HepG2 (cell line): Measurements from ENCODE around the gene PLA2G12B. TPM values are rescaled to one million over a fixed set of nuclear protein-coding genes. Genes with fewer than 3 reads are reported as not detected.

ENCODE experiments used
- E2F1 ChIP-seq: sonication (generic); formaldehyde crosslinking; IDR thresholded peaks from 2 replicates; pipeline ENCODE4 v1.5.0; 2020; ENCODE audit warnings: missing genetic modification reagents
- GATA4 ChIP-seq: sonication (generic); IDR thresholded peaks from 2 replicates; pipeline ENCODE4 v1.6.1; 2016; ENCODE audit warnings: antibody characterized with exemption, low read depth, borderline replicate concordance
- HIVEP1 ChIP-seq: sonication (generic); formaldehyde crosslinking; IDR thresholded peaks from 2 replicates; pipeline ENCODE4 v1.4.0; 2020; ENCODE audit warnings: mild to moderate bottlenecking, missing genetic modification reagents
- HMGXB3 ChIP-seq: sonication (generic); formaldehyde crosslinking; IDR thresholded peaks from 2 replicates; pipeline ENCODE4 v1.4.0; 2020; ENCODE audit warnings: missing genetic modification reagents, borderline replicate concordance
- JDP2 ChIP-seq: sonication (generic); formaldehyde crosslinking; IDR thresholded peaks from 2 replicates; pipeline ENCODE4 v1.8.1; 2022; ENCODE audit warnings: missing genetic modification reagents, borderline replicate concordance
- MBNL3 ChIP-seq: fragments of 250-450 bp; sonication (Bioruptor Pico); conservative IDR thresholded peaks from 2 replicates; pipeline ENCODE4 v1.8.0; 2022; ENCODE audit warnings: mild to moderate bottlenecking, inconsistent platforms
- NFE2L2 ChIP-seq: fragments of 150-350 bp; IDR thresholded peaks from 2 replicates; pipeline ENCODE4 v1.6.1; 2014; ENCODE audit warnings: low read length
- NRL ChIP-seq: sonication (generic); formaldehyde crosslinking; IDR thresholded peaks from 2 replicates; pipeline ENCODE4 v1.5.0; 2020; ENCODE audit warnings: missing genetic modification reagents, mild to moderate bottlenecking, moderate library complexity, borderline replicate concordance
- REL ChIP-seq: sonication (generic); formaldehyde crosslinking; conservative IDR thresholded peaks from 2 replicates; pipeline ENCODE4 v1.8.0; 2022; ENCODE audit warnings: mild to moderate bottlenecking, missing genetic modification reagents, moderate library complexity
- SPEN ChIP-seq: sonication (generic); formaldehyde crosslinking; IDR thresholded peaks from 2 replicates; pipeline ENCODE4 v1.5.1; 2020; ENCODE audit warnings: low read depth, mild to moderate bottlenecking, missing genetic modification reagents
- TAF1 ChIP-seq: sonication (generic); formaldehyde crosslinking; IDR thresholded peaks from 2 replicates; pipeline ENCODE4 v1.4.0; 2020; ENCODE audit warnings: missing genetic modification reagents
- THYN1 ChIP-seq: sonication (generic); formaldehyde crosslinking; IDR thresholded peaks from 2 replicates; pipeline ENCODE4 v1.8.1; 2023; ENCODE audit warnings: low read depth, mild to moderate bottlenecking, moderate library complexity, missing genetic modification reagents, borderline replicate concordance
- ZBTB20 ChIP-seq: sonication (generic); formaldehyde crosslinking; IDR thresholded peaks from 2 replicates; pipeline ENCODE4 v1.8.1; 2023; ENCODE audit warnings: missing genetic modification reagents, low read depth, mild to moderate bottlenecking, borderline replicate concordance
- ZNF224 ChIP-seq: sonication (generic); formaldehyde crosslinking; IDR thresholded peaks from 2 replicates; pipeline ENCODE4 v1.5.0; 2020; ENCODE audit warnings: mild to moderate bottlenecking, missing genetic modification reagents
- ZNF274 ChIP-seq: sonication (generic); formaldehyde crosslinking; IDR thresholded peaks from 2 replicates; pipeline ENCODE4 v1.5.1; 2020; ENCODE audit warnings: mild to moderate bottlenecking, missing genetic modification reagents
- ZNF678 ChIP-seq: sonication (generic); formaldehyde crosslinking; IDR thresholded peaks from 2 replicates; pipeline ENCODE4 v1.4.0; 2020; ENCODE audit warnings: mild to moderate bottlenecking, missing genetic modification reagents
- ZNF703 ChIP-seq: sonication (generic); formaldehyde crosslinking; IDR thresholded peaks from 2 replicates; pipeline ENCODE4 v1.5.1; 2020; ENCODE audit warnings: missing genetic modification reagents, mild to moderate bottlenecking, moderate library complexity, borderline replicate concordance
- polyA plus RNA-seq, 8 experiments: library from polyadenylated mRNA; depleted of rRNA in 3 of 8; stranded (reverse) in 7 of 8; unstranded in 1 of 8; fragments of >200 nt; fragmentation: Illumina TruSeq in 4 of 8; extraction: Trizol in 4 of 8; gene quantifications; 2 replicates each; pipeline versions ENCODE4 v1.2.1 to v1.2.3, GENCODE V29; 2011 to 2016; ENCODE audit warnings: low read depth in 4 of 8, missing spikeins in 1 of 8, mixed read lengths in 1 of 8; ENCODE audit not compliant: insufficient read depth in 1 of 8
- total RNA-seq, 5 experiments: library from RNA; depleted of rRNA; stranded (reverse); fragments of >200 nt; fragmentation: Illumina TruSeq; extraction: Trizol; gene quantifications; 2 replicates each; pipeline ENCODE4 v1.2.3, GENCODE V29; 2016; ENCODE audit warnings: low read depth in 1 of 5
- TF ChIP-seq, protein P1 (sequence below): sonication (generic); formaldehyde crosslinking; IDR thresholded peaks from 2 replicates; pipeline ENCODE4 v1.4.0; 2020; ENCODE audit warnings: low read depth, mild to moderate bottlenecking, missing genetic modification reagents
- TF ChIP-seq, protein P2 (sequence below): sonication (generic); formaldehyde crosslinking; IDR thresholded peaks from 2 replicates; pipeline ENCODE4 v1.5.1; 2020; ENCODE audit warnings: missing genetic modification reagents, mild to moderate bottlenecking, borderline replicate concordance

Gene PLA2G12B
- total and polyA plus RNA-seq, 2 of the 13 experiments (the other 11 are each of a cell fraction or from before 2014, with no cell fraction given) = 7.7 to 38.0 TPM

DNA sequence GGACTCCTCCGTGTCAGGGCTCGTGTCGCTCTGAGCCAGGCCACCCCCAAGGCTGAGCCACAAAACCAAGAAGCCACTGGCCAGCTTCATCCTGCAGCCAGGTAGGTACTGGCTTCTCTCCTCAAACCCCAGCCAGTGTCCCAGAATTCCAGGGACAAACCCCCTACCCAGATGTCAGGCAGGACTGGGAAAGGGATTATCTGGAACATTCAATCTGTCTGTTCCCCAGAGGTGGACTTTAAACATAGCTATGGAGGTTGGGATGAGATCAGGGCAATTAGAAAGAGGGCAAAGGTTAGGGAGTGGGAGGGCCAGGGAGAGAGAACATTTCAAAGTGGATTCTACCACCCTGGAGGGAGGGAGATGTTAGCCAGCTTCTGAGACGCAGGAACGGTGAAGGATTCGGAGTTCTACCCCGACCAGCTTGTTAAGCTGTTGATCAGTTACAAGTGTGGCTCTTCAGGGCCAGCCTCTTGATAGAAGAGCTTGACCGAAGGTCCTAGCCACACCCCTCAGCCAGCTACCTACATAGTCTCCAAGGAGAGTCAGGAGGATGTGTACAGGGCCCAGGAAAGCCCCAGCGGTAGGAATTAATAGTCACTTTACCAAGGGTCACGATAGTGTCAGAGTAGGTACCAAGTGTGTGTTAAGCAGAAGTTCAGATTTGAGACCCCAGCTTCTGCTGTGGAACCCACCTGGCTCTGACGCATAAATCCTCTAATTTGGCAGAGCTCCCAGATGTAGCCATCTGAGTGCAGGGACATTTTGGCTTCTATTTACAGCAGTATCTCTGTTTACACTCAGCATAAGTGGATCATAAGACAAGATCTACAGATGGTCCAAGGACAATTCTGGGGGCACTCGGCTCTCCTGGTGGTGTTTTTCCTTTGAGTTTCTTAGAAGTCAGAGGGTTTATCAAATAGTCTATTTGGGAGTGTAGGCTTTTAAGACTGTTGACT lies at the start of gene PLA2G12B (continued):
- TF ChIP-seq HMGXB3 (no peak), NFE2L2 (no peak), ZBTB20 (CRISPR knock-in tag) (no peak), ZNF274 (no peak), SPEN (CRISPR knock-in tag) (no peak), THYN1 (no peak), REL (CRISPR knock-in tag) (no peak), NRL (CRISPR knock-in tag) (no peak), JDP2 (no peak), ZNF224 (CRISPR knock-in tag) (no peak), ZNF678 (CRISPR knock-in tag) (no peak), HIVEP1 (CRISPR knock-in tag) (no peak), MBNL3 (CRISPR knock-in tag) (no peak), GATA4 (no peak), E2F1 (no peak), ZNF703 (CRISPR knock-in tag) (no peak), TAF1 (CRISPR knock-in tag) (no peak)
- TF ChIP-seq, protein P1, sequence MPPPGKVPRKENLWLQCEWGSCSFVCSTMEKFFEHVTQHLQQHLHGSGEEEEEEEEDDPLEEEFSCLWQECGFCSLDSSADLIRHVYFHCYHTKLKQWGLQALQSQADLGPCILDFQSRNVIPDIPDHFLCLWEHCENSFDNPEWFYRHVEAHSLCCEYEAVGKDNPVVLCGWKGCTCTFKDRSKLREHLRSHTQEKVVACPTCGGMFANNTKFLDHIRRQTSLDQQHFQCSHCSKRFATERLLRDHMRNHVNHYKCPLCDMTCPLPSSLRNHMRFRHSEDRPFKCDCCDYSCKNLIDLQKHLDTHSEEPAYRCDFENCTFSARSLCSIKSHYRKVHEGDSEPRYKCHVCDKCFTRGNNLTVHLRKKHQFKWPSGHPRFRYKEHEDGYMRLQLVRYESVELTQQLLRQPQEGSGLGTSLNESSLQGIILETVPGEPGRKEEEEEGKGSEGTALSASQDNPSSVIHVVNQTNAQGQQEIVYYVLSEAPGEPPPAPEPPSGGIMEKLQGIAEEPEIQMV (CRISPR knock-in tag) = 0 out of 2 replicates have a peak, but pooled peaks have one; percentile 7
- TF ChIP-seq, protein P2, sequence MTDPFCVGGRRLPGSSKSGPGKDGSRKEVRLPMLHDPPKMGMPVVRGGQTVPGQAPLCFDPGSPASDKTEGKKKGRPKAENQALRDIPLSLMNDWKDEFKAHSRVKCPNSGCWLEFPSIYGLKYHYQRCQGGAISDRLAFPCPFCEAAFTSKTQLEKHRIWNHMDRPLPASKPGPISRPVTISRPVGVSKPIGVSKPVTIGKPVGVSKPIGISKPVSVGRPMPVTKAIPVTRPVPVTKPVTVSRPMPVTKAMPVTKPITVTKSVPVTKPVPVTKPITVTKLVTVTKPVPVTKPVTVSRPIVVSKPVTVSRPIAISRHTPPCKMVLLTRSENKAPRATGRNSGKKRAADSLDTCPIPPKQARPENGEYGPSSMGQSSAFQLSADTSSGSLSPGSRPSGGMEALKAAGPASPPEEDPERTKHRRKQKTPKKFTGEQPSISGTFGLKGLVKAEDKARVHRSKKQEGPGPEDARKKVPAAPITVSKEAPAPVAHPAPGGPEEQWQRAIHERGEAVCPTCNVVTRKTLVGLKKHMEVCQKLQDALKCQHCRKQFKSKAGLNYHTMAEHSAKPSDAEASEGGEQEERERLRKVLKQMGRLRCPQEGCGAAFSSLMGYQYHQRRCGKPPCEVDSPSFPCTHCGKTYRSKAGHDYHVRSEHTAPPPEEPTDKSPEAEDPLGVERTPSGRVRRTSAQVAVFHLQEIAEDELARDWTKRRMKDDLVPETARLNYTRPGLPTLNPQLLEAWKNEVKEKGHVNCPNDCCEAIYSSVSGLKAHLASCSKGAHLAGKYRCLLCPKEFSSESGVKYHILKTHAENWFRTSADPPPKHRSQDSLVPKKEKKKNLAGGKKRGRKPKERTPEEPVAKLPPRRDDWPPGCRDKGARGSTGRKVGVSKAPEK (CRISPR knock-in tag) = 0 out of 2 replicates have a peak, but pooled peaks have one; percentile 7
